MG63 (cell line): Measurements from ENCODE around the gene CYS1. TPM values are rescaled to one million over a fixed set of nuclear protein-coding genes. Genes with fewer than 3 reads are reported as not detected.

Source experiments
- DNase-seq: peaks from one replicate; pipeline ENCODE4 v3.0.0-alpha.2; 2020
- H3K27me3 ChIP-seq: fragments of 250-450 bp; sonication (Bioruptor Pico); 2 replicates; pipeline ENCODE4 v1.5.1; 2020; ENCODE audit warnings: mild to moderate bottlenecking, moderate library complexity
- H3K36me3 ChIP-seq: fragments of 250-450 bp; sonication (Bioruptor Pico); 2 replicates; pipeline ENCODE4 v1.5.1; 2020; ENCODE audit warnings: mild to moderate bottlenecking, moderate library complexity
- H3K4me3 ChIP-seq: fragments of 250-450 bp; sonication (Bioruptor Pico); 2 replicates; pipeline ENCODE4 v1.5.1; 2020; ENCODE audit warnings: mild to moderate bottlenecking, moderate library complexity
- H3K9me3 ChIP-seq: fragments of 250-450 bp; sonication (Bioruptor Pico); 2 replicates; pipeline ENCODE4 v1.5.1; 2020; ENCODE audit warnings: mild to moderate bottlenecking, moderate library complexity
- total RNA-seq: library from RNA; depleted of rRNA; stranded (reverse); fragments of >200 nt; shearing (Covaris generic); gene quantifications from 2 replicates; pipeline ENCODE4 v1.2.3, GENCODE V29; 2014; ENCODE audit warnings: low replicate concordance

CYS1 gene
- total RNA-seq, 1 experiment from 2014 or later = 2.0 TPM

DNA sequence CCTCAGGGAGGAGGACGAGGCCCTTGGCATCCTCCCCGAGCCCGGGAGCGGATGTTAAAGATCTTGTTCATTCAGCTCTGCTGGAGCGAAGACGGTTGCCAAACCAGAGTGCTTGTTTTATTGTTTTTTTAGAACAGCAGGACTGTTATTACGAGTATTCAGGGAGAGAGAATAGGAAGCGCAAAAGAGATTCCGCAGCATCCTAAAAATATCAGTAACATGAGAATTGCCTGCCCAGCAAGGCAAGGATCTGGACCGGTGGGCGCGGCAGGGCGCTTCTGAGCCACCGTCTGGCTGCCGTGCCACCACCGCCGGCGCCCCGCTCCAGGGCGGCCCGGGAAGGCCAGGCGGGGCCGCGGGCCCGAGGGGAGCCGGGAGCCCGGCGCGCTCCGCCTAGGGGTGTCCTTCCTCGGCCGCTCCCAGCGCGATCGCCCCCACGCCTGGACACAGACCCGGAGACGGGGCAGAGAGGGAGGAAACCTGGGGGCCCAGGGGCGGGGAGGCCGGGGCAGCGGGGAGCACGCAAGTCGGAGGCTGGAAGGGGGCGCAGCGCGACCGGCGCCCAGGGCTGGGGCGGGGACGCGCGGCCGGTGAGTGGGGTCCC is 843 bp downstream of the CYS1 start:
- no peaks in the 10 kb centered on the region for H3K9me3 ChIP-seq
- H3K4me3 ChIP-seq = peak overlapping the region; percentile 42
- peak; percentile 84 for DNase-seq
- H3K36me3 ChIP-seq = no peaks in the 10 kb centered on the region
- H3K27me3 ChIP-seq = peaks cover 29% of the 10 kb centered on the region

DNA sequence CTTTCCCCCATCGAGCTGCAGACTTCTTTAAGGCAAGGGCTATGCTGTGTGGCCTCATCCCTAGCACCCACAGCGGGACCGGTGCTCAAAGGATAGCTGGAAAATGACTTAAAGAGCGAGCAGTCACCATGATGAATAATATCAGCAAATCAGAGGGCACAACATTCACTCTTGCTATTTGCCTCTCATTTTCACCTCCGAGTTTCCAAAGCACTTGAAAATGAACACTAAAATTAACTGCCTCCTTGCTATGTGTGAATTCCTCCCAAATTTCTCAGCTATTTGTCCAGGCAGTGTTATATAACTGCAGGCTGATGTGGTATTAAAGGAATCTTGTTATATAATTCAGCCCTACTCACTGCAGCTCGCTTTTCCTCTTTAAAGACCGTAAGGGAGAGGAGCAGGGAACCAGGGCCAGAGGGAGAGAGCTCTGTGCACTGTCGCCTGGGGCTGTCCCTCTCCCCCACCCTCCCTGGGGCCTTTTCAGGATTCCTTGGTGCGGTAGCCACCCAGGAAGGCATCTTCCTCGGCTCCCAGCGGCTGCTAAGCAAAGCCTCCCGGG is 1.4 kb downstream of the CYS1 start:
- Histone ChIP-seq H3K36me3 (no peaks in the 10 kb centered on the region), H3K27me3 (peaks cover 23% of the 10 kb centered on the region), H3K9me3 (no peaks in the 10 kb centered on the region), H3K4me3 (peak overlapping the region; percentile 42)
- DNase-seq = no peak

DNA sequence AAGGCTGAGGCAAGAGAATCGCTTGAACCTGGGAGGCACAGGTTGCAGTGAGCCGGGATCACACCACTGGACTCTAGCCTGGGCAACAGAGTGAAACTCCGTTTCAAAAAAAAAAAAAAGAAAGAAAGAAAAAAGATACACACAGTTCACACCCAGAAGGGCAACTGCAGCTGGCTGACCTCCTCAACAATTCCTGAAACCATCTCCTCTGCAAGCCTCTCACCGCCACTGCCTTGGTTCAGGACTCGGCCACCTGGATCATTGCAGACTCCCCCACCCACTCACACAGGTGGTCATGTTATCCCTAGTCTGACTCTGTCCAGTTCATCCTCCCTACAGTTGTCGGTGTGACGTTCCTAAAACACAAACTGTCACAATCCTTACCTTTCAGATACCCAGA is 2.2 kb downstream of the CYS1 start:
- Histone ChIP-seq H3K9me3 (no peaks in the 10 kb centered on the region), H3K27me3 (peaks cover 15% of the 10 kb centered on the region), H3K4me3 (no peak overlapping the region), H3K36me3 (no peaks in the 10 kb centered on the region)
- DNase-seq = no peak

DNA sequence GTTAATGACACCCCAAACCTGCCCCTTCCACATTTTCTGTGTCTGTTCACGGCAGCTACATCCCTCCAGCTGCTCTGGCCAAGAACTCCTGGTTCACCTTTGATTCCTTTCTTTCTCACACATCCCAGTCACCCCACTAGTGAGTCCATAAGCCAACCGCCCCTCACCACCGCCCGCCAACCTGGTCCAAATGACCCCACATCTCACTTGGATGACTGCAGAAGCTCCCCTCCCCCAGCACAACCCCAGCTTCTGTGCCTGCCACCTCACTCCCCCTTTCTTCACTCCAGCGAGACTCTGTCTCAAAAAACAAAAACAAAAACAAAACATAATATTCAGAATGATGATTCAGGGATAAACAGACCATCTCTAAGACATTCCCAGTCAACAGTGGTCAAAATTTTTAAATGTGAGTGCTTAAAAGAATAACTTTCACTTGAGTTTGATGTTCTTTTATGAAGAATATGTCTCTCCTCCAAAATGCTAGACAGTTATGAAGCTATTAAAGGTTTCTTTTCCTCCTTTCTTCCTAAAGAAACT is 3.2 kb downstream of the CYS1 start:
- peaks cover 10% of the 10 kb centered on the region; the same call in 1 of the 2 replicates for H3K27me3 ChIP-seq
- DNase-seq = no peak

DNA sequence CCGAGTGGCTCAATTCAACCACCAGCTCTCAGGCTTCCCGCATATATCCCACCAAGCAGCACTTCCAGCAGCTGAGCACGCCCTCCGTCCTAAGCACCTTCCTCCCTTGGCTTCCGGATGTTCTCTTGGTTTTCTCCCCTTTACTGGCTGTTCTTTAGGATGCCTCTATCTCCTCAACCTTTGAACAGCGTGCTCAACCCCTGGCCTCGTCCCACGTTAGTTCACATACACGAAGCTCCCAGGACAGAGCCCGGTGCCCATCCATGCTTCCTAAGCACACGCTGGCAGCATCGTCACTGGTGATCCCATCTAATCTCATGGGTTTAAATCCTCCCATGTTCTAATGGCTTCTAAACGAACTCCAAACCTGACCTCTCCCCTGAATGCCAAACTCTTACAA is 3.7 kb downstream of the CYS1 start:
- no peak overlapping the region for H3K4me3 ChIP-seq
- no peaks in the 10 kb centered on the region for H3K36me3 ChIP-seq
- no peak for DNase-seq
- no peaks in the 10 kb centered on the region for H3K9me3 ChIP-seq
- peaks cover 10% of the 10 kb centered on the region; the same call in 1 of the 2 replicates for H3K27me3 ChIP-seq

More for the DNA sequence above, 3.2 kb downstream of the CYS1 start:
- Histone ChIP-seq H3K9me3 (no peaks in the 10 kb centered on the region), H3K36me3 (no peaks in the 10 kb centered on the region), H3K4me3 (no peak overlapping the region)

DNA sequence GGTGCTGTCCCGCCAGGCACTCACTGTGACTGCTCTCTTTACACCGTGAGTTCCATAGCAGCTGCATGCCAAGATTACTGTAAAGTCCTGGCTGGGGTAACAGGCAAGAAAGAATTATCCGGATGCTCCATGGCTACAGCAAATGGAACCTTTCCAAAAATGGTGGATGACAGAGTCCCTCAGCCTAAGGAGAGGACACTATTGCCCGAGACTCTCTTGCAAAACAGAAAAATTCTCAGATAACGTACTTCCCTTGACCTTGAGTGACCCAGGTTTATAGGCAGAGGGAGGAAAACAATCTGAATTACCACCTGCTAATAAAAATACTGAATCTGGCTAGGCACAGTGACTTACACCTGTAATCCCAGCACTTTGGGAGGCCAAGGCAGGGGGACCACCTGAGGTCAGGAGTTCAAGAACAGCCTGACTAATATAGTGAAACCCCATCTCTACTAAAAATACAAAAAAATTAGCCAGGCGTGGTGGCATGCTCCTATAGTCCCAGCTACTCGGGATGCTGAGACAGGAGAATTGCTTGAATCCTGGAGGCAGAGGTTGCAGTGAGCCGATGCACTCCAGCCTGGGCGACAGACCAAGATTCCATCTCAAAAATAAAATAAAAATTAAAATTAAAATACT is 4.5 kb downstream of the CYS1 start:
- H3K9me3 ChIP-seq = no peaks in the 10 kb centered on the region
- no peak for DNase-seq
- H3K4me3 ChIP-seq = no peak overlapping the region

DNA sequence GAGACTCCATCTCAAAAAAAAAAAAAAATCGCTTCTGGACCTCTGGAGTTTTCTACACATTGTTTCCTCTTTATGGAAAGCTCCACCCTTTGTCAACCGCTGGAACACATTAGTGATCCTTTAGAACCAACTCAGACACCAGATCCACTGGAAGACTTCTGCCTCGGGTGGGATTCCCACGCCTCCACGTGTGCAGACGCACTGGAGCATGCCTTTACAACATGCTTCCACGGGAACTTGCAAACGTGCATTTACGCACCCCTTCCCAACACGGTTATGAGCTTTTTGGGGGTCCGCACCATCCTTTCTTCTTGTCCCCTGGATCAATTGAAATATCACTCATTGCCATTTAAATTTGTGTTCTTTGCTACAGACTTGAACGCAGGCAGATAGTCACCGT is 5.1 kb downstream of the CYS1 start:
- H3K36me3 ChIP-seq = no peaks in the 10 kb centered on the region
- H3K4me3 ChIP-seq = no peak overlapping the region
- DNase-seq = no peak
- no peaks in the 10 kb centered on the region for H3K9me3 ChIP-seq
- 0 out of 2 replicates have a peak, but pooled peaks cover 6% of the 10 kb centered on the region for H3K27me3 ChIP-seq

More for the DNA sequence above, 4.5 kb downstream of the CYS1 start:
- Histone ChIP-seq H3K27me3 (peaks cover 9% of the 10 kb centered on the region; the same call in 1 of the 2 replicates), H3K36me3 (no peaks in the 10 kb centered on the region)

DNA sequence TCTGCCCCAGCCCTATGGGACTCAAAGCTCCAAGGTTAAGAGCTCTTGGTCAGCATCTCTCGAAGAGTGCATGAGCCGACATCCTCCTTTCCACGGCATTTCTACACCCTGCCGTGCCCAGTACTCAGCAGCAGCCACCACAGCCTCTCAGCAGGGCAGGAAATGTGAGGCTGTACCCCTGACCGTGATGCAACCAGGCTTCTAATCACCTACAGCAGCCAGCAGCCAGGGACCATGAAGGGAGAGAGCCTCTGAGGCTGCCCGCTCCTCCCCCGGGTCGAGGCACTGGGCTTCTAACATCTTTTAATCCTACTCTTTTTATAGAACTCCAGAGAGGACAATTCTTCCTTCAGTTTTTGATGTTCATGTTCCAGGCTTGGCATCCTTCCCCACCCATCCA is 6.5 kb downstream of the CYS1 start:
- Histone ChIP-seq H3K36me3 (no peaks in the 10 kb centered on the region), H3K4me3 (no peak overlapping the region), H3K9me3 (no peaks in the 10 kb centered on the region), H3K27me3 (0 out of 2 replicates have a peak, but pooled peaks cover 6% of the 10 kb centered on the region)
- no peak for DNase-seq

DNA sequence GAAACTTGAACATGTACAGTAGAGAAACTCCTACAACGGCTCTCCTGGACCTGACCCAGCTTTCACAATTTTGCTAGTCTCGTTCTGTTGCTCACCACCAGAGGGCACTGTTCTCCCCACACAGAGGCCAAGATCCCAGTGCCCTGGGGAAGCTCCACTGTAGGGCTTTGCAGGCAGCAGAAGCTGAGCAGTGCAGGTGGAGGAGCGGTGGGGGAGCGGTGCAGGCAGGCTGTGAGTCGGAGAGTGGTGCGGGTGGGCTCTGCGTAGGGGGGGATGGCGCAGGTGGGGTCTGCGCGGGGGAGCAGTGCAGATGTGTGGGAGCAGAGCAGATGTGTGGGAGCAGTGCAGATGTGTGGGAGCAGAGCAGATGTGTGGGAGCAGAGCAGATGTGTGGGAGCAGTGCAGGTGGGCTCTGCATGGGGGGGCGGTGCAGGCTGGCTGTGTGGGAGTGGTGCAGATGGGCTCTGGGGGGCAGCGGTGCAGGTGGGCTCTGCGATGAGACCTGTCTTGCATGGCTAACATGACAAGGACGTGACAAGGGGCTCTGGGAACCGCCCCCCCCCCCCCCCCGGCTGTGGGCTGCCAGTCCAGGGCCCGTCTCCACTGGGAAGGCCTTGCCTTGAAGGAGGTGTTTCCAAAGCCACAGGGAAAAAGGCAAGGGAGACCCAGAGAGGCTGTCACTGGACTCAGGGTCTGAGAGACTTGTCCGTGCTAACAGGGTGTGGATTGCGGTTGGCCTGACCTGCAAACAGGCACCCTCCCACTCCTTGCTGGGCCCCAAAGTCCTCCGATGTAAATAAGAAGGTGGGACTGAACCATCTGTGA is 7.3 kb downstream of the CYS1 start:
- Histone ChIP-seq H3K9me3 (no peaks in the 10 kb centered on the region; the same call in 1 of the 2 replicates), H3K4me3 (no peak overlapping the region), H3K36me3 (no peaks in the 10 kb centered on the region), H3K27me3 (0 out of 2 replicates have a peak, but pooled peaks cover 6% of the 10 kb centered on the region)
- DNase-seq = peak; percentile 72

- 0 out of 2 replicates have a peak, but pooled peaks cover 3% of the 10 kb centered on the region for H3K27me3 ChIP-seq
- no peak overlapping the region for H3K4me3 ChIP-seq
- DNase-seq = no peak
- H3K9me3 ChIP-seq = no peaks in the 10 kb centered on the region; the same call in 1 of the 2 replicates
- H3K36me3 ChIP-seq = no peaks in the 10 kb centered on the region
Observed at GRCh38 chr2:10071595-10071994, 8.6 kb downstream of the CYS1 start.

DNA sequence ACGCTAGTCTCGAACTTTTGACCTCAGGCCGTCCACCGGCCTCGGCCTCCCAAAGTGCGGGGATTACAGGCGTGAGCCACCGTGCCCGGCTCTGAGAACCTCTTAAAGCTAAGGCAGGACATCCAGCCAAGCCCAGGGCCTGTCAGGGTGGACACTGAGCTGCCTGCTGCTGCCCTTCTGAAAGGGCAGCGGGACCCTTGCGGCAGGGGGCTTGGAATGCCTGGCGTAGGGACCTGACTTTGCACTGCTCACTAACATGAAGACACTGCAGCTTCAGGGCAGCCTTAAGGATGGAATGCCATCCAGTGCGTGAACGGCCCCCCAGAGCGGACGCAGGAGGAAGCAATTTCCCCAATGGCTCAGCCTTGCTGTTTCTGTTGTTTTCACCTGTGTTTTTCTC is 9.0 kb downstream of the CYS1 start:
- Histone ChIP-seq H3K27me3 (0 out of 2 replicates have a peak, but pooled peaks cover 3% of the 10 kb centered on the region), H3K9me3 (no peaks in the 10 kb centered on the region; the same call in 1 of the 2 replicates), H3K4me3 (no peak overlapping the region), H3K36me3 (no peaks in the 10 kb centered on the region)
- no peak for DNase-seq

DNA sequence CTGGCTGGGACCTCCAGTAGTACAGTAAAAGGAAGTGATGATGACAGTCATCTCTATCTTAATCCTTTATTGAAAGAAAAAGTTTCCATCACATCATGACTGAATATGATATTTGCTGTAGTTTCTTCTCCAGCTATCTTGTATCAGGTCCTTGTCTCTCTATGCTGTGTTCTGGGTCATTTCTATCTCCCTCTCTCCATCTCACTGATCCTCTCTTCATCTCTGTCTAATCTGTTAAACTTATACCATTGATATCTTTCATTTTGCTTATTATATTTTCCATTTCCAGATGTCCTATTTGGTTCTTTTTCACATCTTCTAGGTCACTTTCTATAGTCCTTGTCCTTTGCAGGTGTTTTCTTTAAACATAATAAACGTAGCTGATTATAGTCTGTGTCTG is 12.3 kb downstream of the CYS1 start:
- no peak overlapping the region for H3K4me3 ChIP-seq
- no peak for DNase-seq
- H3K27me3 ChIP-seq = no peaks in the 10 kb centered on the region
- H3K9me3 ChIP-seq = no peaks in the 10 kb centered on the region; the same call in 1 of the 2 replicates
- H3K36me3 ChIP-seq = no peaks in the 10 kb centered on the region

- H3K36me3 ChIP-seq = no peaks in the 10 kb centered on the region
- H3K27me3 ChIP-seq = no peaks in the 10 kb centered on the region
- no peak overlapping the region for H3K4me3 ChIP-seq
- H3K9me3 ChIP-seq = no peaks in the 10 kb centered on the region; the same call in 1 of the 2 replicates
- no peak for DNase-seq
Observed at GRCh38 chr2:10067330-10067729, 12.9 kb downstream of the CYS1 start.

GRCh38 chr2:10065773-10066055 is 14.5 kb downstream of the CYS1 start:
- no peak for DNase-seq
- H3K9me3 ChIP-seq = no peaks in the 10 kb centered on the region; the same call in 1 of the 2 replicates
- H3K36me3 ChIP-seq = no peaks in the 10 kb centered on the region
- H3K4me3 ChIP-seq = no peak overlapping the region
- H3K27me3 ChIP-seq = no peaks in the 10 kb centered on the region

DNA sequence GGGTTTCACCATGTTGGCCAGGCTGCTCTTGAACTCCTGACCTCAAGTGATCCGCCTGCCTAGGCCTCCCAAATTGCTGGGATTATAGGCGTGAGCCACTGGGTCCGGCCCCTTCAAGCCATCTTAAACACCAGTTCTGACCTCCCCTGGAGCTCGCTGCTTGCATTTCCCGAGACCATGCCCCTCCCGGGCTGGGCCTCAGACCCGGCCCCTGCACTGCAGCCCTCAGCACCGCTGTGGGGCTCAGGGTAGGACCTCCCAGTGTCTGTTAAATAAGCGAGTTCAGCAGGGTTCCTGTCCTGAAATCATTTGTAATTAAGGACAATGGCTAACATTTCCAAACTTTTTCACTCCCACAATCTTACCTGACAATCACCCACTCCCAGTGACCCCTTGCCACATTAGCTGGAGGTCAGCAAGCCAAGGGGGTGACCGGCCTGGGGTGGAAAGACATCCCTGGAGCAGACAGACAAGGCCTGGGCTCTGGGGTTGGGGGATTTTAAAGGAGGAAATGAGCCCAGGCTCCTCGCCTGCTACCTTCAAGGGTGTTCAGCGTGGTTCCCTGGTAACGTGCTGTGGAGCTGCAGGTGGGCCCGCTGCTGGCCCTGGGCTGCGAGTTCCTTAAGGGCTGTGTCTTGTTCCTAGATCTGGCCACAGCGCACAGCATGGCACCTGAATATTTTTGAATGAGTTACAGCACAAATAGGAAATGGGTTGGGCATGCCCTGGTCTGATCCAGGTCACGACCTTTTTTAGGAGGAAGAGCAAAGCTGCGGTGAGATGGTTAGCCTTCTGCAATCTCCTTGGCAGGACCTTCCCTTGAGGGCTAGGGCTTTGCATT is 15.1 kb downstream of the CYS1 start:
- no peaks in the 10 kb centered on the region for H3K27me3 ChIP-seq
- no peaks in the 10 kb centered on the region; the same call in 1 of the 2 replicates for H3K9me3 ChIP-seq
- DNase-seq = no peak
- no peak overlapping the region for H3K4me3 ChIP-seq
- H3K36me3 ChIP-seq = no peaks in the 10 kb centered on the region

DNA sequence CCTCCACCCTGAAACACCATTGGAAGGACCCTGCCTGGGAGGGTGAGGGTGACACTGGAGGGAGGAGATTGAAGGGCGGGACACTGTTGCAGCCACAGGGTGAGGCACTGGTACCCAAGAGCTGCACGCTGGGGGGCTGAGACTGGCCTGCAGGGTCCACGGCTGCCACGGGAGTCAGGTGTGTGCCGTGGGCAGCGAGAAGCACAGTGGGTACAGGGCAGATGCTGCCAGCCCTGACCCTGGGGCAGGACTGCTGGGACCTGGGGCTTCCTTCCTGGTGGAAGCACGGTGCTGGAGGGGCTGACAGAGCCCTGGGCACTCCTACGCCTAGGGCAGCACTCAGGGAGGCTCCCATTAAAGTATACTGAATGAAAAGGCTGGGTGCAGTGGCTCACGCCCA is 16.6 kb downstream of the CYS1 start:
- Histone ChIP-seq H3K9me3 (no peaks in the 10 kb centered on the region; the same call in 1 of the 2 replicates), H3K27me3 (no peaks in the 10 kb centered on the region), H3K36me3 (no peaks in the 10 kb centered on the region), H3K4me3 (no peak overlapping the region)
- DNase-seq = no peak
